A549 (cell line): ENCODE data around the gene APBB2.

Source experiments
- BCL3 ChIP-seq: fragments of >200 bp; sonication (Bioruptor Twin); formaldehyde crosslinking; IDR thresholded peaks from 3 replicates; pipeline ENCODE4 v1.6.1; 2016
- CEBPB ChIP-seq, 2 experiments: fragments of >200 bp in 1 of 2; sonication (Bioruptor Twin) in 1 of 2; formaldehyde crosslinking in 1 of 2; IDR thresholded peaks; 2 replicates each; pipeline ENCODE4 v1.6.1; 2012 to 2016
- CTCF ChIP-seq: fragments of >200 bp; sonication (Bioruptor Twin); formaldehyde crosslinking; IDR thresholded peaks from 3 replicates; pipeline ENCODE4 v1.5.1; 2016
- EP300 ChIP-seq, 2 experiments: fragments of >200 bp; sonication (Bioruptor Twin); formaldehyde crosslinking; IDR thresholded peaks; 2 replicates in 1 of 2; 3 replicates in 1 of 2; pipeline ENCODE4 v1.6.1; 2016 to 2017
- FOSL2 ChIP-seq, 2 experiments: fragments of 450-650 bp in 1 of 2; fragments of >200 bp in 1 of 2; sonication (Bioruptor Twin) in 1 of 2; formaldehyde crosslinking; IDR thresholded peaks; 2 replicates each; pipeline versions ENCODE4 v1.5.0 to v1.6.1; 2016 to 2020; ENCODE audit warnings: mild to moderate bottlenecking in 1 of 2, moderate library complexity in 1 of 2
- HDAC2 ChIP-seq: fragments of 200-600 bp; sonication (generic); IDR thresholded peaks from 2 replicates; pipeline ENCODE4 v1.6.1; 2016
- KDM5A ChIP-seq: fragments of 200-600 bp; sonication (generic); IDR thresholded peaks from 2 replicates; pipeline ENCODE4 v1.6.1; 2016; ENCODE audit warnings: antibody characterized with exemption, mild to moderate bottlenecking
- MAFK ChIP-seq: fragments of 450-650 bp; IDR thresholded peaks from 2 replicates; pipeline ENCODE4 v1.6.1; 2014; ENCODE audit not compliant: partially characterized antibody
- MAX ChIP-seq: IDR thresholded peaks from 2 replicates; pipeline ENCODE4 v1.6.1; 2012
- POLR2A ChIP-seq: IDR thresholded peaks from 2 replicates; pipeline ENCODE4 v1.6.1; 2012; ENCODE audit warnings: mild to moderate bottlenecking, low read length
- RAD21 ChIP-seq, 2 experiments: fragments of >200 bp in 1 of 2; sonication (Bioruptor Twin) in 1 of 2; formaldehyde crosslinking in 1 of 2; IDR thresholded peaks in 1 of 2; conservative IDR thresholded peaks in 1 of 2; 2 replicates in 1 of 2; 3 replicates in 1 of 2; pipeline ENCODE4 v1.6.1; 2012 to 2018; ENCODE audit warnings: inconsistent platforms in 1 of 2
- RFX5 ChIP-seq: fragments of 450-650 bp; IDR thresholded peaks from 2 replicates; pipeline ENCODE4 v1.7.1; 2014; ENCODE audit warnings: antibody characterized with exemption, mild to moderate bottlenecking, moderate library complexity
- USF2 ChIP-seq: fragments of 450-650 bp; IDR thresholded peaks from 2 replicates; pipeline ENCODE4 v1.6.1; 2014; ENCODE audit warnings: antibody characterized with exemption

GRCh38 chr4:41204400-41204978, 9.9 kb downstream of the APBB2 start:
- TF ChIP-seq CTCF, result no peak
- no peak for TF ChIP-seq HDAC2
- no peak for TF ChIP-seq FOSL2 (IDR thresholded peaks at IDR 0.05)
- TF ChIP-seq FOSL2 (CRISPR knock-in tag; IDR thresholded peaks at IDR 0.05), result no peak
- no peak for TF ChIP-seq CEBPB (IDR thresholded peaks at IDR 0.05)
- no peak for TF ChIP-seq MAX
- TF ChIP-seq USF2, result no peak
- TF ChIP-seq EP300 (IDR thresholded peaks at IDR 0.05), result no peak
- no peak for TF ChIP-seq POLR2A
- TF ChIP-seq KDM5A, result no peak
- no peak for TF ChIP-seq RFX5
- no peak for TF ChIP-seq RAD21 (conservative IDR thresholded peaks at IDR 0.05 in 1 of 2, IDR thresholded peaks at IDR 0.05 in 1 of 2)
- no peak for TF ChIP-seq BCL3
- no peak for TF ChIP-seq MAFK
